HEK293 (cell line): Measurements from ENCODE around the gene SNCAIP.
"Not testable (repeated sequence)": the region's sequence is repeated elsewhere in the genome, so short reads cannot be mapped to it uniquely, and the experiment has no call there.

Experiments
- CTCF ChIA-PET: fragments of 350-600 bp; formaldehyde crosslinking; extraction: SDS; loops from one replicate; lab custom pipeline; 2021; ENCODE audit warnings: antibody characterized with exemption; lab: Yijun Ruan, JAX
- POLR2A ChIA-PET: fragments of 300-600 bp; formaldehyde crosslinking; extraction: SDS; loops from one replicate; lab custom pipeline; 2020; ENCODE audit warnings: antibody characterized with exemption, inconsistent platforms; lab: Yijun Ruan, JAX
- H3K27ac ChIP-seq: fragments of 200-500 bp; sonication (Bioruptor generic); 2 replicates; pipeline ENCODE4 v1.5.1; 2014; ENCODE audit warnings: low read depth, low read length, control low read depth, inconsistent platforms; ENCODE audit errors: extremely low read depth
- H3K36me3 ChIP-seq, 2 experiments: fragments of 200-500 bp in 1 of 2; sonication (Bioruptor generic) in 1 of 2; 1 replicate in 1 of 2; 2 replicates in 1 of 2; pipeline ENCODE4 v1.5.1; 2014 to 2017; ENCODE audit warnings: inconsistent platforms in 2 of 2, low read length in 2 of 2; ENCODE audit not compliant: control insufficient read depth in 2 of 2, insufficient read depth in 1 of 2
- H3K4me1 ChIP-seq: fragments of 200-500 bp; sonication (Bioruptor generic); 2 replicates; pipeline ENCODE4 v1.5.1; 2014; ENCODE audit warnings: mild to moderate bottlenecking, low read length, inconsistent platforms; ENCODE audit not compliant: control insufficient read depth, insufficient read depth
- H3K4me3 ChIP-seq: 2 replicates; pipeline ENCODE4 v1.5.1; 2011; ENCODE audit warnings: low read depth, mild to moderate bottlenecking, control low read depth, low read length, moderate library complexity
- H3K9me3 ChIP-seq: fragments of 200-500 bp; sonication (Bioruptor generic); 2 replicates; pipeline ENCODE4 v1.5.1; 2014; ENCODE audit warnings: low read depth, low read length, inconsistent platforms; ENCODE audit not compliant: control insufficient read depth, insufficient read depth
- BCL11A ChIP-seq: fragments of 450-650 bp; formaldehyde crosslinking; IDR thresholded peaks from 2 replicates; pipeline ENCODE4 v1.5.1; 2016; ENCODE audit warnings: low read depth, missing biosample characterization, missing genetic modification characterization
- FEZF1 ChIP-seq: fragments of 450-650 bp; formaldehyde crosslinking; IDR thresholded peaks from 2 replicates; pipeline ENCODE4 v1.5.1; 2016; ENCODE audit warnings: missing biosample characterization, missing genetic modification characterization
- SP7 ChIP-seq: fragments of 450-650 bp; formaldehyde crosslinking; IDR thresholded peaks from 2 replicates; pipeline ENCODE4 v1.5.1; 2016; ENCODE audit warnings: missing biosample characterization, missing genetic modification characterization
- TCF7L2 ChIP-seq: IDR thresholded peaks from 2 replicates; pipeline ENCODE4 v1.6.1; 2011; ENCODE audit warnings: low read depth, mild to moderate bottlenecking, inconsistent platforms, low read length, moderate library complexity, borderline replicate concordance
- ZEB2 ChIP-seq: fragments of 450-650 bp; formaldehyde crosslinking; IDR thresholded peaks from 2 replicates; pipeline ENCODE4 v1.5.1; 2016; ENCODE audit warnings: missing biosample characterization, missing genetic modification characterization
- ZNF140 ChIP-seq: fragments of 450-650 bp; formaldehyde crosslinking; IDR thresholded peaks from 2 replicates; pipeline ENCODE4 v1.5.1; 2016; ENCODE audit warnings: missing biosample characterization, missing genetic modification characterization
- ZNF157 ChIP-seq: fragments of 450-650 bp; formaldehyde crosslinking; IDR thresholded peaks from 2 replicates; pipeline ENCODE4 v1.5.1; 2016; ENCODE audit warnings: missing biosample characterization, missing genetic modification characterization
- ZNF169 ChIP-seq: fragments of 450-650 bp; formaldehyde crosslinking; IDR thresholded peaks from 2 replicates; pipeline ENCODE4 v1.5.1; 2016; ENCODE audit warnings: missing biosample characterization, missing genetic modification characterization
- ZNF404 ChIP-seq: fragments of 450-650 bp; formaldehyde crosslinking; IDR thresholded peaks from 2 replicates; pipeline ENCODE4 v1.5.1; 2017; ENCODE audit warnings: missing biosample characterization, missing genetic modification characterization
- ZNF433 ChIP-seq: fragments of 450-650 bp; formaldehyde crosslinking; IDR thresholded peaks from 2 replicates; pipeline ENCODE4 v1.5.1; 2016; ENCODE audit warnings: missing biosample characterization, missing genetic modification characterization, low read depth
- ZNF529 ChIP-seq: fragments of 450-650 bp; formaldehyde crosslinking; IDR thresholded peaks from 2 replicates; pipeline ENCODE4 v1.5.1; 2017; ENCODE audit warnings: missing genetic modification characterization, missing biosample characterization; ENCODE audit not compliant: insufficient replicate concordance
- ZNF623 ChIP-seq: fragments of 450-650 bp; formaldehyde crosslinking; IDR thresholded peaks from 2 replicates; pipeline ENCODE4 v1.5.1; 2016; ENCODE audit warnings: missing biosample characterization, missing genetic modification characterization
- ZNF624 ChIP-seq: fragments of 450-650 bp; formaldehyde crosslinking; IDR thresholded peaks from 2 replicates; pipeline ENCODE4 v1.5.1; 2017; ENCODE audit warnings: missing biosample characterization, missing genetic modification characterization
- ZNF629 ChIP-seq: fragments of 450-650 bp; formaldehyde crosslinking; IDR thresholded peaks from 2 replicates; pipeline ENCODE4 v1.5.1; 2017; ENCODE audit warnings: missing biosample characterization, missing genetic modification characterization
- ZNF664 ChIP-seq: fragments of 450-650 bp; formaldehyde crosslinking; IDR thresholded peaks from 2 replicates; pipeline ENCODE4 v1.5.1; 2016; ENCODE audit warnings: missing biosample characterization, missing genetic modification characterization
- ZNF837 ChIP-seq: fragments of 450-650 bp; formaldehyde crosslinking; IDR thresholded peaks from 2 replicates; pipeline ENCODE4 v1.5.1; 2016; ENCODE audit warnings: missing biosample characterization, missing genetic modification characterization
- ZSCAN16 ChIP-seq: fragments of 450-650 bp; formaldehyde crosslinking; IDR thresholded peaks from 2 replicates; pipeline ENCODE4 v1.5.1; 2016; ENCODE audit warnings: missing biosample characterization, missing genetic modification characterization
- TF ChIP-seq, protein P1 (sequence below): fragments of 450-650 bp; formaldehyde crosslinking; IDR thresholded peaks from 2 replicates; pipeline ENCODE4 v1.5.1; 2016; ENCODE audit warnings: missing biosample characterization, missing genetic modification characterization
- TF ChIP-seq, protein P2 (sequence below): fragments of 450-650 bp; IDR thresholded peaks from 2 replicates; pipeline ENCODE4 v1.5.1; 2018; ENCODE audit warnings: missing biosample characterization, mild to moderate bottlenecking, missing genetic modification characterization
- TF ChIP-seq, protein P3 (sequence below): fragments of 450-650 bp; formaldehyde crosslinking; IDR thresholded peaks from 2 replicates; pipeline ENCODE4 v1.5.1; 2017; ENCODE audit warnings: missing biosample characterization, missing genetic modification characterization
- TF ChIP-seq, protein P4 (sequence below): fragments of 450-650 bp; formaldehyde crosslinking; IDR thresholded peaks from 2 replicates; pipeline ENCODE4 v1.5.1; 2016; ENCODE audit warnings: missing biosample characterization, missing genetic modification characterization, low read depth

The SNCAIP gene

GRCh38 chr5:122353361-122353760 is 41.3 kb downstream of the SNCAIP start:
- CTCF ChIA-PET = interaction anchor here (0.7 kb wide), 1 partner anchor 1357 kb away, joined by 3 read pairs; no protein-coding TSS in a partner anchor
- POLR2A ChIA-PET, H3K4me3 ChIP-seq, H3K36me3 ChIP-seq, H3K27ac ChIP-seq, H3K9me3 ChIP-seq: not testable (repeated sequence)
- H3K4me1 ChIP-seq = peaks cover 19% of the 10 kb centered on the region
- TF ChIP-seq, protein P1, sequence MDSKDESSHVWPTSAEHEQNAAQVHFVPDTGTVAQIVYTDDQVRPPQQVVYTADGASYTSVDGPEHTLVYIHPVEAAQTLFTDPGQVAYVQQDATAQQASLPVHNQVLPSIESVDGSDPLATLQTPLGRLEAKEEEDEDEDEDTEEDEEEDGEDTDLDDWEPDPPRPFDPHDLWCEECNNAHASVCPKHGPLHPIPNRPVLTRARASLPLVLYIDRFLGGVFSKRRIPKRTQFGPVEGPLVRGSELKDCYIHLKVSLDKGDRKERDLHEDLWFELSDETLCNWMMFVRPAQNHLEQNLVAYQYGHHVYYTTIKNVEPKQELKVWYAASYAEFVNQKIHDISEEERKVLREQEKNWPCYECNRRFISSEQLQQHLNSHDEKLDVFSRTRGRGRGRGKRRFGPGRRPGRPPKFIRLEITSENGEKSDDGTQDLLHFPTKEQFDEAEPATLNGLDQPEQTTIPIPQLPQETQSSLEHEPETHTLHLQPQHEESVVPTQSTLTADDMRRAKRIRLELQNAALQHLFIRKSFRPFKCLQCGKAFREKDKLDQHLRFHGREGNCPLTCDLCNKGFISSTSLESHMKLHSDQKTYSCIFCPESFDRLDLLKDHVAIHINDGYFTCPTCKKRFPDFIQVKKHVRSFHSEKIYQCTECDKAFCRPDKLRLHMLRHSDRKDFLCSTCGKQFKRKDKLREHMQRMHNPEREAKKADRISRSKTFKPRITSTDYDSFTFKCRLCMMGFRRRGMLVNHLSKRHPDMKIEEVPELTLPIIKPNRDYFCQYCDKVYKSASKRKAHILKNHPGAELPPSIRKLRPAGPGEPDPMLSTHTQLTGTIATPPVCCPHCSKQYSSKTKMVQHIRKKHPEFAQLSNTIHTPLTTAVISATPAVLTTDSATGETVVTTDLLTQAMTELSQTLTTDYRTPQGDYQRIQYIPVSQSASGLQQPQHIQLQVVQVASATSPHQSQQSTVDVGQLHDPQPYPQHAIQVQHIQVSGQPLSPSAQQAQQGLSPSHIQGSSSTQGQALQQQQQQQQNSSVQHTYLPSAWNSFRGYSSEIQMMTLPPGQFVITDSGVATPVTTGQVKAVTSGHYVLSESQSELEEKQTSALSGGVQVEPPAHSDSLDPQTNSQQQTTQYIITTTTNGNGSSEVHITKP (tag by site-specific recombination) = peak; percentile 86

DNA sequence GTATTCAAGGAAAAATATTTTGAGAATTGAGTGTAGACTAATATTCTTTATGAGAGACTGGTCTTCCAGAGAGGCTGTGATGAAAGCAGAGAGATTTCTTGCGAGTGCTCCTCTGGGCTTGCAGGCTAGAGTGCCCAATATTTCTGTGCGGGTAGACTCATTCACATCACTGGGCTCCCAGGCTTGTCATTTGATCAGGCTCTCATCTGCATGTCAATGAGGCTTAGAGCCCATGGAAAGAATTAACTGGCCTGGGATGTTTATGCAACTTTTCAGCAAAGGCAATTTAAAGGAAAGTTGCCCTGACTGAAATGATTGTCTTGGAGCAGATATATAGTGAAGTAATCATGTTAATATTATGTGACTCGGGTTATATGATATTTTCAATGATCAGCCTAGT is 42.3 kb downstream of the SNCAIP start:
- ChIA-PET POLR2A (no interaction called here), CTCF (interaction anchor here (0.7 kb wide), 1 partner anchor 1356 kb away, joined by 3 read pairs; no protein-coding TSS in a partner anchor)
- Histone ChIP-seq H3K9me3 (no peaks in the 10 kb centered on the region), H3K4me3 (no peak overlapping the region), H3K4me1 (peaks cover 23% of the 10 kb centered on the region), H3K27ac (0 out of 2 replicates have a peak overlapping the region, but pooled peaks have one; percentile 22), H3K36me3 (no peaks in the 10 kb centered on the region)
- TF ChIP-seq ZNF404 (tag by site-specific recombination) (no peak), ZNF837 (tag by site-specific recombination) (no peak), ZNF157 (tag by site-specific recombination) (no peak), ZNF664 (tag by site-specific recombination) (no peak), ZNF624 (tag by site-specific recombination) (no peak), TCF7L2 (no peak), ZEB2 (tag by site-specific recombination) (peak; percentile 21; the same call in 1 of the 2 replicates), ZNF529 (no peak), ZSCAN16 (tag by site-specific recombination) (no peak), ZNF433 (tag by site-specific recombination) (no peak), FEZF1 (tag by site-specific recombination) (0 out of 2 replicates have a peak, but pooled peaks have one; percentile 7), SP7 (tag by site-specific recombination) (no peak), ZNF629 (no peak), BCL11A (tag by site-specific recombination) (no peak), ZNF140 (tag by site-specific recombination) (no peak), ZNF623 (tag by site-specific recombination) (no peak), ZNF169 (no peak)
- TF ChIP-seq, protein P1 (tag by site-specific recombination) = no peak; the same call in 1 of the 2 replicates
- TF ChIP-seq, protein P2, sequence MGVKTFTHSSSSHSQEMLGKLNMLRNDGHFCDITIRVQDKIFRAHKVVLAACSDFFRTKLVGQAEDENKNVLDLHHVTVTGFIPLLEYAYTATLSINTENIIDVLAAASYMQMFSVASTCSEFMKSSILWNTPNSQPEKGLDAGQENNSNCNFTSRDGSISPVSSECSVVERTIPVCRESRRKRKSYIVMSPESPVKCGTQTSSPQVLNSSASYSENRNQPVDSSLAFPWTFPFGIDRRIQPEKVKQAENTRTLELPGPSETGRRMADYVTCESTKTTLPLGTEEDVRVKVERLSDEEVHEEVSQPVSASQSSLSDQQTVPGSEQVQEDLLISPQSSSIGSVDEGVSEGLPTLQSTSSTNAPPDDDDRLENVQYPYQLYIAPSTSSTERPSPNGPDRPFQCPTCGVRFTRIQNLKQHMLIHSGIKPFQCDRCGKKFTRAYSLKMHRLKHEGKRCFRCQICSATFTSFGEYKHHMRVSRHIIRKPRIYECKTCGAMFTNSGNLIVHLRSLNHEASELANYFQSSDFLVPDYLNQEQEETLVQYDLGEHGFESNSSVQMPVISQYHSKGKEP (tag by site-specific recombination) = peak; percentile 85
- TF ChIP-seq, protein P3, sequence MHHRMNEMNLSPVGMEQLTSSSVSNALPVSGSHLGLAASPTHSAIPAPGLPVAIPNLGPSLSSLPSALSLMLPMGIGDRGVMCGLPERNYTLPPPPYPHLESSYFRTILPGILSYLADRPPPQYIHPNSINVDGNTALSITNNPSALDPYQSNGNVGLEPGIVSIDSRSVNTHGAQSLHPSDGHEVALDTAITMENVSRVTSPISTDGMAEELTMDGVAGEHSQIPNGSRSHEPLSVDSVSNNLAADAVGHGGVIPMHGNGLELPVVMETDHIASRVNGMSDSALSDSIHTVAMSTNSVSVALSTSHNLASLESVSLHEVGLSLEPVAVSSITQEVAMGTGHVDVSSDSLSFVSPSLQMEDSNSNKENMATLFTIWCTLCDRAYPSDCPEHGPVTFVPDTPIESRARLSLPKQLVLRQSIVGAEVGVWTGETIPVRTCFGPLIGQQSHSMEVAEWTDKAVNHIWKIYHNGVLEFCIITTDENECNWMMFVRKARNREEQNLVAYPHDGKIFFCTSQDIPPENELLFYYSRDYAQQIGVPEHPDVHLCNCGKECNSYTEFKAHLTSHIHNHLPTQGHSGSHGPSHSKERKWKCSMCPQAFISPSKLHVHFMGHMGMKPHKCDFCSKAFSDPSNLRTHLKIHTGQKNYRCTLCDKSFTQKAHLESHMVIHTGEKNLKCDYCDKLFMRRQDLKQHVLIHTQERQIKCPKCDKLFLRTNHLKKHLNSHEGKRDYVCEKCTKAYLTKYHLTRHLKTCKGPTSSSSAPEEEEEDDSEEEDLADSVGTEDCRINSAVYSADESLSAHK (tag by site-specific recombination) = peak; percentile 23; the same call in 1 of the 2 replicates
- TF ChIP-seq, protein P4, sequence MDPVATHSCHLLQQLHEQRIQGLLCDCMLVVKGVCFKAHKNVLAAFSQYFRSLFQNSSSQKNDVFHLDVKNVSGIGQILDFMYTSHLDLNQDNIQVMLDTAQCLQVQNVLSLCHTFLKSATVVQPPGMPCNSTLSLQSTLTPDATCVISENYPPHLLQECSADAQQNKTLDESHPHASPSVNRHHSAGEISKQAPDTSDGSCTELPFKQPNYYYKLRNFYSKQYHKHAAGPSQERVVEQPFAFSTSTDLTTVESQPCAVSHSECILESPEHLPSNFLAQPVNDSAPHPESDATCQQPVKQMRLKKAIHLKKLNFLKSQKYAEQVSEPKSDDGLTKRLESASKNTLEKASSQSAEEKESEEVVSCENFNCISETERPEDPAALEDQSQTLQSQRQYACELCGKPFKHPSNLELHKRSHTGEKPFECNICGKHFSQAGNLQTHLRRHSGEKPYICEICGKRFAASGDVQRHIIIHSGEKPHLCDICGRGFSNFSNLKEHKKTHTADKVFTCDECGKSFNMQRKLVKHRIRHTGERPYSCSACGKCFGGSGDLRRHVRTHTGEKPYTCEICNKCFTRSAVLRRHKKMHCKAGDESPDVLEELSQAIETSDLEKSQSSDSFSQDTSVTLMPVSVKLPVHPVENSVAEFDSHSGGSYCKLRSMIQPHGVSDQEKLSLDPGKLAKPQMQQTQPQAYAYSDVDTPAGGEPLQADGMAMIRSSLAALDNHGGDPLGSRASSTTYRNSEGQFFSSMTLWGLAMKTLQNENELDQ = no peak
